Gastrocnemius medialis (tissue), 4 donors: ENCODE measurements around the gene ZFYVE1.

Source experiments
- POLR2A ChIP-seq, 2 donors: fragments of 450-650 bp; IDR thresholded peaks; one replicate each; pipeline ENCODE4 v1.6.1; 2017; ENCODE audit warnings: antibody characterized with exemption in 2 of 2, mild to moderate bottlenecking in 2 of 2, moderate library complexity in 2 of 2
- TF ChIP-seq, protein P1 (sequence below), 5 experiments: fragments of 450-650 bp in 3 of 5; fragments of 200-600 bp in 2 of 5; sonication (generic) in 2 of 5; IDR thresholded peaks in 4 of 5; conservative IDR thresholded peaks in 1 of 5; 1 replicate in 4 of 5; 2 replicates in 1 of 5; pipeline ENCODE4 v1.5.1; 2016 to 2019; ENCODE audit warnings: antibody characterized with exemption in 5 of 5, mild to moderate bottlenecking in 3 of 5, moderate library complexity in 3 of 5

- TF ChIP-seq, protein P1, sequence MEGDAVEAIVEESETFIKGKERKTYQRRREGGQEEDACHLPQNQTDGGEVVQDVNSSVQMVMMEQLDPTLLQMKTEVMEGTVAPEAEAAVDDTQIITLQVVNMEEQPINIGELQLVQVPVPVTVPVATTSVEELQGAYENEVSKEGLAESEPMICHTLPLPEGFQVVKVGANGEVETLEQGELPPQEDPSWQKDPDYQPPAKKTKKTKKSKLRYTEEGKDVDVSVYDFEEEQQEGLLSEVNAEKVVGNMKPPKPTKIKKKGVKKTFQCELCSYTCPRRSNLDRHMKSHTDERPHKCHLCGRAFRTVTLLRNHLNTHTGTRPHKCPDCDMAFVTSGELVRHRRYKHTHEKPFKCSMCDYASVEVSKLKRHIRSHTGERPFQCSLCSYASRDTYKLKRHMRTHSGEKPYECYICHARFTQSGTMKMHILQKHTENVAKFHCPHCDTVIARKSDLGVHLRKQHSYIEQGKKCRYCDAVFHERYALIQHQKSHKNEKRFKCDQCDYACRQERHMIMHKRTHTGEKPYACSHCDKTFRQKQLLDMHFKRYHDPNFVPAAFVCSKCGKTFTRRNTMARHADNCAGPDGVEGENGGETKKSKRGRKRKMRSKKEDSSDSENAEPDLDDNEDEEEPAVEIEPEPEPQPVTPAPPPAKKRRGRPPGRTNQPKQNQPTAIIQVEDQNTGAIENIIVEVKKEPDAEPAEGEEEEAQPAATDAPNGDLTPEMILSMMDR (IDR thresholded peaks at IDR 0.05 in 4 of 5, conservative IDR thresholded peaks at IDR 0.05 in 1 of 5), result no peak
- TF ChIP-seq POLR2A (IDR thresholded peaks at IDR 0.05), result no peak
These were observed 80.4 kb downstream of the ZFYVE1 start for GRCh38 chr14:72946491-72946890.
